Measurements from ENCODE around the gene MOB1B.

GRCh38 chr4:70991596-70991995 lies 89.4 kb downstream of the MOB1B start:
- TF ChIP-seq POLR2A (IDR thresholded peaks at IDR 0.05) (no peak), CTCF (IDR thresholded peaks at IDR 0.05) (no peak)
